GM21737 (cell line): ENCODE measurements around the gene GHR.
"Not testable (repeated sequence)": the region's sequence is repeated elsewhere in the genome, so short reads cannot be mapped to it uniquely, and the experiment has no call there.

ENCODE experiments used
- ATAC-seq: cut with Tn5 transposase; IDR thresholded peaks from one replicate; pipeline ENCODE4 v1.9.1; 2021; ENCODE audit warnings: mild to moderate bottlenecking, moderate library complexity; ENCODE audit not compliant: unreplicated experiment

Gene GHR

GRCh38 chr5:42566652-42567295 lies 143.5 kb downstream of the GHR start:
- no peak for ATAC-seq

- ATAC-seq = no peak
These were observed 146.1 kb downstream of the GHR start for GRCh38 chr5:42569325-42569724.

GRCh38 chr5:42569953-42570548 lies 146.8 kb downstream of the GHR start:
- ATAC-seq = no peak

GRCh38 chr5:42570966-42571960 lies 148.0 kb downstream of the GHR start:
- ATAC-seq = no peak

GRCh38 chr5:42572313-42572712 lies 149.1 kb downstream of the GHR start:
- ATAC-seq = no peak

- ATAC-seq = no peak
These were observed 150.1 kb downstream of the GHR start for GRCh38 chr5:42573386-42573785.

- not testable (repeated sequence) for ATAC-seq
These were observed 152.7 kb downstream of the GHR start for GRCh38 chr5:42575914-42576313.

- not testable (repeated sequence) for ATAC-seq
These were observed 155.7 kb downstream of the GHR start for GRCh38 chr5:42578901-42579300.

GRCh38 chr5:42579320-42579719 lies 156.1 kb downstream of the GHR start:
- ATAC-seq = no peak

GRCh38 chr5:42581845-42582244 lies 158.6 kb downstream of the GHR start:
- ATAC-seq = no peak

GRCh38 chr5:42582723-42583122 lies 159.5 kb downstream of the GHR start:
- no peak for ATAC-seq

- no peak for ATAC-seq
These were observed 160.1 kb downstream of the GHR start for GRCh38 chr5:42583322-42583721.

GRCh38 chr5:42586625-42587024 lies 163.4 kb downstream of the GHR start:
- ATAC-seq = no peak

- ATAC-seq = no peak
These were observed 164.0 kb downstream of the GHR start for GRCh38 chr5:42587096-42587723.

- ATAC-seq = no peak
These were observed 167.3 kb downstream of the GHR start for GRCh38 chr5:42590566-42590965.

- ATAC-seq = no peak
These were observed 167.8 kb downstream of the GHR start for GRCh38 chr5:42591015-42591414.

GRCh38 chr5:42592401-42593140 lies 169.3 kb downstream of the GHR start:
- ATAC-seq = no peak

GRCh38 chr5:42593591-42593990 lies 170.4 kb downstream of the GHR start:
- no peak for ATAC-seq

GRCh38 chr5:42595597-42595996 lies 172.4 kb downstream of the GHR start:
- no peak for ATAC-seq

GRCh38 chr5:42596817-42597216 lies 173.6 kb downstream of the GHR start:
- no peak for ATAC-seq
